Mesendoderm (in vitro differentiated cells): ENCODE measurements around the gene WLS.
A peak's percentile ranks its signal among the peaks of the same experiment; 100 is the strongest.
"Not testable (repeated sequence)": the region's sequence is repeated elsewhere in the genome, so short reads cannot be mapped to it uniquely, and the experiment has no call there.

Experiments used
- DNase-seq: peaks from one replicate; pipeline ENCODE4 v3.0.0; 2013
- H2AK5ac ChIP-seq: 2 replicates; pipeline ENCODE4 v1.6.1; 2013; ENCODE audit warnings: low read length, inconsistent platforms
- H2BK120ac ChIP-seq: 2 replicates; pipeline ENCODE4 v1.6.1; 2013; ENCODE audit warnings: low read depth, mild to moderate bottlenecking, low read length, moderate library complexity, mixed read lengths
- H2BK15ac ChIP-seq: replicated peaks from 2 replicates; pipeline ENCODE4 v1.6.1; 2013; ENCODE audit warnings: low read depth, mild to moderate bottlenecking, moderate library complexity
- H2BK5ac ChIP-seq: 2 replicates; pipeline ENCODE4 v1.6.1; 2013; ENCODE audit warnings: low read length, inconsistent platforms
- H3K18ac ChIP-seq: 2 replicates; pipeline ENCODE4 v1.6.1; 2013; ENCODE audit warnings: mild to moderate bottlenecking, low read length, mixed read lengths
- H3K23ac ChIP-seq: one replicate; pipeline ENCODE4 v1.6.1; 2013; ENCODE audit warnings: low read length
- H3K27ac ChIP-seq: 2 replicates; pipeline ENCODE4 v1.5.1; 2013; ENCODE audit warnings: low read depth, mild to moderate bottlenecking, inconsistent platforms, low read length, moderate library complexity
- H3K27me3 ChIP-seq: 2 replicates; pipeline ENCODE4 v1.6.1; 2013; ENCODE audit warnings: low read length, control low read depth, mild to moderate bottlenecking, inconsistent platforms; ENCODE audit not compliant: insufficient read depth, poor library complexity
- H3K36me3 ChIP-seq: 2 replicates; pipeline ENCODE4 v1.6.1; 2013; ENCODE audit warnings: low read length, inconsistent platforms; ENCODE audit not compliant: control insufficient read depth, insufficient read depth
- H3K4ac ChIP-seq: one replicate; pipeline ENCODE4 v1.6.1; 2013; ENCODE audit warnings: low read depth, mild to moderate bottlenecking, low read length, moderate library complexity
- H3K4me1 ChIP-seq: 2 replicates; pipeline ENCODE4 v1.6.1; 2013; ENCODE audit warnings: low read depth, low read length, inconsistent platforms; ENCODE audit not compliant: control insufficient read depth
- H3K4me2 ChIP-seq: 2 replicates; pipeline ENCODE4 v1.6.1; 2013; ENCODE audit warnings: low read length
- H3K4me3 ChIP-seq: 2 replicates; pipeline ENCODE4 v1.5.1; 2013; ENCODE audit warnings: mild to moderate bottlenecking, low read length
- H3K56ac ChIP-seq: one replicate; pipeline ENCODE4 v1.6.1; 2013; ENCODE audit warnings: low read length
- H3K79me1 ChIP-seq: 2 replicates; pipeline ENCODE4 v1.6.1; 2013; ENCODE audit warnings: low read length, inconsistent platforms
- H3K79me2 ChIP-seq: 2 replicates; pipeline ENCODE4 v1.6.1; 2013; ENCODE audit warnings: mild to moderate bottlenecking, low read length; ENCODE audit not compliant: control insufficient read depth, insufficient read depth
- H3K9ac ChIP-seq: 2 replicates; pipeline ENCODE4 v1.6.1; 2013; ENCODE audit warnings: low read length, inconsistent platforms
- H4K5ac ChIP-seq: one replicate; pipeline ENCODE4 v1.6.1; 2013; ENCODE audit warnings: low read length
- H4K8ac ChIP-seq: one replicate; pipeline ENCODE4 v1.6.1; 2013; ENCODE audit warnings: low read depth, mild to moderate bottlenecking, control low read depth, low read length, moderate library complexity
- WGBS: extraction: QIAGEN DNeasy Blood & Tissue Kit; methylation state at CpG from one replicate; pipeline ENCODE4 v1.1.7; 2013; ENCODE audit warnings: low lambda C conversion rate, missing lambda C conversion rate; ENCODE audit not compliant: insufficient coverage; ENCODE audit errors: extremely low coverage; 5-methylcytosine and 5-hydroxymethylcytosine counted together

The WLS gene

GRCh38 chr1:68162761-68163160 lies 69.6 kb downstream of the WLS start:
- Histone ChIP-seq H3K4ac (no peak overlapping the region), H2BK120ac (no peak overlapping the region), H4K8ac (no peak overlapping the region), H3K27me3 (no peaks in the 10 kb centered on the region), H2BK5ac (no peak overlapping the region), H3K4me3 (no peak overlapping the region), H3K79me1 (peaks cover 8% of the 10 kb centered on the region), H3K4me2 (no peak overlapping the region), H3K56ac (no peak overlapping the region), H3K36me3 (no peaks in the 10 kb centered on the region), H2BK15ac (no peak overlapping the region), H3K23ac (no peak overlapping the region), H2AK5ac (no peak overlapping the region), H3K79me2 (no peaks in the 10 kb centered on the region), H3K27ac (no peak overlapping the region), H3K9ac (no peak overlapping the region), H4K5ac (no peak overlapping the region), H3K18ac (no peak overlapping the region), H3K4me1 (no peaks in the 10 kb centered on the region)
- DNase-seq = peak; percentile 29
- no CpG with 5 or more reads among the region's 16 CpGs for WGBS

GRCh38 chr1:68161672-68162071 lies 70.7 kb downstream of the WLS start:
- H3K56ac ChIP-seq, H3K4me2 ChIP-seq, H3K27me3 ChIP-seq, H2AK5ac ChIP-seq, H2BK120ac ChIP-seq, H3K18ac ChIP-seq, H2BK15ac ChIP-seq, H3K9ac ChIP-seq, H2BK5ac ChIP-seq, DNase-seq, H3K4me1 ChIP-seq, H3K79me1 ChIP-seq, H3K27ac ChIP-seq, H4K5ac ChIP-seq, H3K79me2 ChIP-seq, H3K23ac ChIP-seq, H3K4ac ChIP-seq, H4K8ac ChIP-seq, H3K4me3 ChIP-seq, H3K36me3 ChIP-seq: not testable (repeated sequence)
- WGBS = no CpG with 5 or more reads among the region's 12 CpGs

- H3K27ac ChIP-seq, H3K36me3 ChIP-seq, H3K9ac ChIP-seq, H3K23ac ChIP-seq, H3K4me3 ChIP-seq, H3K27me3 ChIP-seq, H2AK5ac ChIP-seq, H3K4ac ChIP-seq, H3K79me1 ChIP-seq, H3K56ac ChIP-seq, H2BK15ac ChIP-seq, DNase-seq, H4K8ac ChIP-seq, H2BK120ac ChIP-seq, H3K4me1 ChIP-seq, H2BK5ac ChIP-seq, H4K5ac ChIP-seq, H3K4me2 ChIP-seq, H3K79me2 ChIP-seq, H3K18ac ChIP-seq: not testable (repeated sequence)
- WGBS = no CpG with 5 or more reads among the region's 2 CpGs
Observed at GRCh38 chr1:68160935-68161334, 71.4 kb downstream of the WLS start.

GRCh38 chr1:68160021-68160420 lies 72.3 kb downstream of the WLS start:
- H3K36me3 ChIP-seq = no peaks in the 10 kb centered on the region
- H3K18ac ChIP-seq = no peak overlapping the region
- no peak overlapping the region for H2BK5ac ChIP-seq
- H3K79me1 ChIP-seq = peaks cover 6% of the 10 kb centered on the region
- no peak overlapping the region for H4K5ac ChIP-seq
- no CpG with 5 or more reads among the region's 1 CpG for WGBS
- no peak overlapping the region for H3K4me3 ChIP-seq
- no peak overlapping the region for H3K9ac ChIP-seq
- no peak overlapping the region for H3K56ac ChIP-seq
- H3K27me3 ChIP-seq = no peaks in the 10 kb centered on the region
- no peak overlapping the region for H2BK120ac ChIP-seq
- no peaks in the 10 kb centered on the region for H3K79me2 ChIP-seq
- no peak overlapping the region for H3K23ac ChIP-seq
- H3K4ac ChIP-seq = no peak overlapping the region
- DNase-seq = no peak
- no peak overlapping the region for H2AK5ac ChIP-seq
- no peak overlapping the region for H3K27ac ChIP-seq
- no peak overlapping the region for H2BK15ac ChIP-seq
- no peaks in the 10 kb centered on the region for H3K4me1 ChIP-seq
- no peak overlapping the region for H4K8ac ChIP-seq
- no peak overlapping the region for H3K4me2 ChIP-seq

- Histone ChIP-seq H2BK120ac (no peak overlapping the region), H3K79me1 (peaks cover 6% of the 10 kb centered on the region), H3K18ac (no peak overlapping the region), H2BK5ac (no peak overlapping the region), H3K27ac (no peak overlapping the region), H3K79me2 (no peaks in the 10 kb centered on the region), H3K4me3 (no peak overlapping the region), H2AK5ac (no peak overlapping the region), H3K4ac (no peak overlapping the region), H2BK15ac (no peak overlapping the region), H3K36me3 (peaks cover 2% of the 10 kb centered on the region), H4K5ac (no peak overlapping the region), H3K9ac (no peak overlapping the region), H3K23ac (no peak overlapping the region), H3K27me3 (no peaks in the 10 kb centered on the region), H4K8ac (no peak overlapping the region), H3K56ac (no peak overlapping the region), H3K4me2 (no peak overlapping the region), H3K4me1 (no peaks in the 10 kb centered on the region)
- no peak for DNase-seq
- WGBS = no CpG with 5 or more reads among the region's 8 CpGs
Observed at GRCh38 chr1:68158837-68159236, 73.5 kb downstream of the WLS start.

GRCh38 chr1:68157416-68157815 lies 74.9 kb downstream of the WLS start:
- Histone ChIP-seq H3K4me1 (no peaks in the 10 kb centered on the region), H3K9ac (no peak overlapping the region), H3K23ac (no peak overlapping the region), H2AK5ac (no peak overlapping the region), H2BK5ac (no peak overlapping the region), H2BK15ac (no peak overlapping the region), H3K4me3 (no peak overlapping the region), H3K4ac (no peak overlapping the region), H3K27ac (no peak overlapping the region), H3K79me2 (no peaks in the 10 kb centered on the region), H3K18ac (peak overlapping the region; percentile 11), H2BK120ac (no peak overlapping the region), H3K36me3 (peaks cover 5% of the 10 kb centered on the region), H4K8ac (no peak overlapping the region), H3K79me1 (peaks cover 1% of the 10 kb centered on the region), H3K4me2 (no peak overlapping the region), H3K56ac (no peak overlapping the region), H3K27me3 (no peaks in the 10 kb centered on the region), H4K5ac (no peak overlapping the region)
- no CpG with 5 or more reads among the region's 2 CpGs for WGBS
- no peak for DNase-seq
